HL-60 (cell line): ENCODE results near the gene ALPL.

ENCODE experiments used
- DNase-seq, 2 experiments: peaks; one replicate each; pipeline ENCODE4 v3.0.0-alpha.2; 2010 to 2020; ENCODE audit warnings: low read depth in 1 of 2, low spot score in 1 of 2
- H3K27ac ChIP-seq: fragments of 250-450 bp; sonication (Bioruptor Pico); replicated peaks from 2 replicates; pipeline ENCODE4 v1.5.1; 2020; ENCODE audit warnings: mild to moderate bottlenecking, moderate library complexity
- H3K27me3 ChIP-seq: fragments of 250-450 bp; sonication (Bioruptor Pico); 2 replicates; pipeline ENCODE4 v1.5.1; 2021; ENCODE audit warnings: mild to moderate bottlenecking, moderate library complexity; ENCODE audit not compliant: insufficient read depth, poor library complexity, severe bottlenecking
- H3K4me3 ChIP-seq: replicated peaks from 2 replicates; pipeline ENCODE4 v1.5.1; 2011; ENCODE audit warnings: mild to moderate bottlenecking, control low read depth, low read length; ENCODE audit not compliant: insufficient read depth
- CTCF ChIP-seq: IDR thresholded peaks from one replicate; pipeline ENCODE4 v1.5.1; 2011; ENCODE audit warnings: low read length, control low read depth, inconsistent platforms; ENCODE audit not compliant: insufficient read depth
- GABPA ChIP-seq: IDR thresholded peaks from 2 replicates; pipeline ENCODE4 v1.6.1; 2012; ENCODE audit warnings: low read depth
- POLR2AphosphoS5 ChIP-seq: IDR thresholded peaks from 2 replicates; pipeline ENCODE4 v1.6.1; 2012; ENCODE audit warnings: low read depth
- REST ChIP-seq: IDR thresholded peaks from 2 replicates; pipeline ENCODE4 v1.6.1; 2012; ENCODE audit warnings: low read depth; ENCODE audit not compliant: insufficient replicate concordance
- SPI1 ChIP-seq: IDR thresholded peaks from 2 replicates; pipeline ENCODE4 v1.6.1; 2012; ENCODE audit warnings: low read depth, mild to moderate bottlenecking, borderline replicate concordance

The ALPL gene

GRCh38 chr1:21567241-21568005 lies 58.2 kb downstream of the ALPL start:
- Histone ChIP-seq H3K4me3 (no peak overlapping the region), H3K27me3 (no peaks in the 10 kb centered on the region), H3K27ac (no peak overlapping the region)
- DNase-seq = no peak
- TF ChIP-seq CTCF (no peak), REST (no peak), GABPA (no peak), SPI1 (no peak), POLR2AphosphoS5 (no peak)

GRCh38 chr1:21568006-21568746 lies 59.0 kb downstream of the ALPL start:
- TF ChIP-seq POLR2AphosphoS5 = no peak
- no peak for TF ChIP-seq CTCF
- TF ChIP-seq SPI1 = no peak
- TF ChIP-seq REST = no peak
- TF ChIP-seq GABPA = no peak
- Histone ChIP-seq H3K27ac (no peak overlapping the region), H3K4me3 (no peak overlapping the region), H3K27me3 (no peaks in the 10 kb centered on the region)
- DNase-seq = no peak

- Histone ChIP-seq H3K27ac (no peak overlapping the region), H3K4me3 (no peak overlapping the region), H3K27me3 (peaks cover 5% of the 10 kb centered on the region)
- TF ChIP-seq REST (no peak), SPI1 (no peak), GABPA (no peak), POLR2AphosphoS5 (no peak), CTCF (no peak)
- DNase-seq = no peak
Observed at GRCh38 chr1:21568809-21569385, 59.7 kb downstream of the ALPL start.
